ENCODE results near the gene AKAP9. TPM values are rescaled to one million over a fixed set of nuclear protein-coding genes. Genes with fewer than 3 reads are reported as not detected.
"Not testable (repeated sequence)": the region's sequence is repeated elsewhere in the genome, so short reads cannot be mapped to it uniquely, and the experiment has no call there.

Gene AKAP9
- total RNA-seq, 4 donors from 2014 or later = 49.4 to 192 (median 68.0) TPM

DNA sequence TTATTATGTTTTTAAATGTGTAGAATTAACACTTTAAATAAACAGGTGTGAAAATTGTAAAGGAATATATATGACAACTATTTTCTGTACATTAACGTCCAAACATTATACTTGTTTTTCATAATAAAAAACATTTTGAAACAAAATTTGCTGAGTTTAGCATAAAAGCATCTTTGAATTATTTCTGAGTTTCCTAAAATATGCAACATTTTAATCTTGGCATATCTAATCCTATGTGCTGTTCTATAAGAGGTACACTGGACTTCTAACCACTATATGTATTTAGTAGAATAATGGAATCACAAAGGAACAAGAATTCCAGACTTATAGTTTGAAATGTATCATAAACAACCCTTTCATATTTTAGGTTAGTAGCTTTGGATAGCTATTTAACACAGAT, 16.6 kb downstream of the AKAP9 start:
- WGBS = 92% methylated on average over 1 of the region's 1 CpG
- no peak for DNase-seq (ENCODE audit: low spot score in 2 of 2)

DNA sequence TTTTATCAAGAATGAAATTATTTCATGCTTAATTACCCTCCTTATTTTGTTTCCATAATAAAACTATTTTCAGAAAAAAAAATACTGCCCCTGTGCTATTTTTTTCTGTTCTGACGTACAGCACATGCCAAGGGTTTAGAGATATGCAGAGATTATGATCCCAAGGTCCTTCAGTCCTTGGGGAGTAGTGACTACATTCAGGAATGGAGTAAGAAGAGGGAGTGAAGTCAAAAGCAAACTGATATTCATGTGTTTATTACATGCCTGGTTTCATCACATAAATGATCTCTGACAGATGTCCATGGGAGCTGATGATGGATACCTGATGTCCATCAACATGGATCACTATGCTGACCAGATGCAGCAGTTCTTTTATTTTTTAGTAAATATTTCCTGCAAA, 17.2 kb downstream of the AKAP9 start:
- TF ChIP-seq POLR2AphosphoS5 (IDR thresholded peaks at IDR 0.05) (no peak), POLR2A (IDR thresholded peaks at IDR 0.05) (no peak), EP300 (IDR thresholded peaks at IDR 0.05) (no peak)
- TF ChIP-seq, protein P1, sequence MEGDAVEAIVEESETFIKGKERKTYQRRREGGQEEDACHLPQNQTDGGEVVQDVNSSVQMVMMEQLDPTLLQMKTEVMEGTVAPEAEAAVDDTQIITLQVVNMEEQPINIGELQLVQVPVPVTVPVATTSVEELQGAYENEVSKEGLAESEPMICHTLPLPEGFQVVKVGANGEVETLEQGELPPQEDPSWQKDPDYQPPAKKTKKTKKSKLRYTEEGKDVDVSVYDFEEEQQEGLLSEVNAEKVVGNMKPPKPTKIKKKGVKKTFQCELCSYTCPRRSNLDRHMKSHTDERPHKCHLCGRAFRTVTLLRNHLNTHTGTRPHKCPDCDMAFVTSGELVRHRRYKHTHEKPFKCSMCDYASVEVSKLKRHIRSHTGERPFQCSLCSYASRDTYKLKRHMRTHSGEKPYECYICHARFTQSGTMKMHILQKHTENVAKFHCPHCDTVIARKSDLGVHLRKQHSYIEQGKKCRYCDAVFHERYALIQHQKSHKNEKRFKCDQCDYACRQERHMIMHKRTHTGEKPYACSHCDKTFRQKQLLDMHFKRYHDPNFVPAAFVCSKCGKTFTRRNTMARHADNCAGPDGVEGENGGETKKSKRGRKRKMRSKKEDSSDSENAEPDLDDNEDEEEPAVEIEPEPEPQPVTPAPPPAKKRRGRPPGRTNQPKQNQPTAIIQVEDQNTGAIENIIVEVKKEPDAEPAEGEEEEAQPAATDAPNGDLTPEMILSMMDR (IDR thresholded peaks at IDR 0.05) = no peak
- Histone ChIP-seq H3K9me3 (no peaks in the 10 kb centered on the region), H3K27ac (no peak overlapping the region), H3K4me1 (peaks cover 2% of the 10 kb centered on the region), H3K27me3 (no peaks in the 10 kb centered on the region), H3K4me3 (no peak overlapping the region), H3K36me3 (no peaks in the 10 kb centered on the region)
- DNase-seq (ENCODE audit: low spot score in 2 of 2) = no peak
- WGBS = 74% methylated on average over 1 of the region's 1 CpG

More for the DNA sequence above, 16.6 kb downstream of the AKAP9 start:
- no peaks in the 10 kb centered on the region for H3K36me3 ChIP-seq
- no peak for TF ChIP-seq POLR2A (IDR thresholded peaks at IDR 0.05)
- TF ChIP-seq EP300 (IDR thresholded peaks at IDR 0.05) = no peak
- no peak for TF ChIP-seq POLR2AphosphoS5 (IDR thresholded peaks at IDR 0.05)
- TF ChIP-seq, protein P1 (IDR thresholded peaks at IDR 0.05) = no peak
- peaks cover 2% of the 10 kb centered on the region for H3K4me1 ChIP-seq
- no peak overlapping the region for H3K4me3 ChIP-seq
- H3K27ac ChIP-seq = no peak overlapping the region
- no peaks in the 10 kb centered on the region for H3K27me3 ChIP-seq
- no peaks in the 10 kb centered on the region for H3K9me3 ChIP-seq

DNA sequence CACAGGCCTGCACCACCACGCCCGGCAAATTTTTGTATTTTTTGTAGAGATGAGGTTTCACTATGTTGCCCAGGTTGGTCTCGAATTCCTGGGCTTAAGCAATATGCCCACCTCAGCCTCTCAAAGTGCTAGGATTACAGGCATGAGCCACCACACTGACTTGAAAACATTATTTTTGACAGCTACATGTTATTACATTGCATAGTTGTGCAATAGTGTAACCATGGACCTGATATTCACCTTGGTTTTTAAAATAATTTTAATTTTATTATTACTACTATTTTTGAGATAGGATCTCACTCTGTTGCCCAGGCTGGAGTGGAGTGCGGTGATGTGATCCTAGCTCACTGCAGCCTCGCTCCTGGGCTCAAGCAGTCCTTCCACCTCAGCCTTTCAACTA, 18.4 kb downstream of the AKAP9 start:
- 90% methylated on average over 5 of the region's 5 CpGs for WGBS
- Histone ChIP-seq H3K36me3 (no peaks in the 10 kb centered on the region), H3K27me3 (no peaks in the 10 kb centered on the region), H3K4me1 (no peaks in the 10 kb centered on the region), H3K27ac (no peak overlapping the region), H3K9me3 (no peaks in the 10 kb centered on the region), H3K4me3 (no peak overlapping the region)
- DNase-seq (ENCODE audit: low spot score in 2 of 2) = no peak
- TF ChIP-seq POLR2AphosphoS5 (IDR thresholded peaks at IDR 0.05) (no peak), EP300 (IDR thresholded peaks at IDR 0.05) (no peak), POLR2A (IDR thresholded peaks at IDR 0.05) (no peak)
- TF ChIP-seq, protein P1 (IDR thresholded peaks at IDR 0.05) = no peak

DNA sequence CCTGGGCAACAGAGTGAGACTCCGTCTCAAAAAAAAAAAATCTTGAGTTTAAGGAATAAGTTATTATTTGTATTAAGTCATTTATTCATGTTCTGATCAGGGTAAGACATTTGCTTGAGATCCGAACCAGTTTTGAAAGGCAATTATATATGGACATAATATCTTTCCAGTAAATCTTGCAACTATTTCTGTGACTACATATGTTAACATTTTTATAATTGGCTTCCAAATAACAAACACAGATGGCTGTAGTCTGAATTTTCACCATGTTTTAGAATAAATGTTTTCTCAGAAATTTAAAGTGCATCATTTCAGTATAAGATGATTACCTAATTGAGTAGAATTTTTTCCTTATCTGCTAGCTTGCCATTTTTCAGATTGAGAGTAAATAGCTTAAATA, 21.2 kb downstream of the AKAP9 start:
- Histone ChIP-seq H3K4me3 (no peak overlapping the region), H3K9me3 (no peaks in the 10 kb centered on the region), H3K4me1 (no peaks in the 10 kb centered on the region), H3K27ac (no peak overlapping the region), H3K27me3 (no peaks in the 10 kb centered on the region), H3K36me3 (no peaks in the 10 kb centered on the region)
- no peak for TF ChIP-seq EP300 (IDR thresholded peaks at IDR 0.05)
- no peak for TF ChIP-seq POLR2A (IDR thresholded peaks at IDR 0.05)
- TF ChIP-seq, protein P1 (IDR thresholded peaks at IDR 0.05) = no peak
- no peak for TF ChIP-seq POLR2AphosphoS5 (IDR thresholded peaks at IDR 0.05)
- no peak for DNase-seq (ENCODE audit: low spot score in 2 of 2)
- whole genome bisulfite sequencing = 89% methylated on average over 2 of the region's 2 CpGs

DNA sequence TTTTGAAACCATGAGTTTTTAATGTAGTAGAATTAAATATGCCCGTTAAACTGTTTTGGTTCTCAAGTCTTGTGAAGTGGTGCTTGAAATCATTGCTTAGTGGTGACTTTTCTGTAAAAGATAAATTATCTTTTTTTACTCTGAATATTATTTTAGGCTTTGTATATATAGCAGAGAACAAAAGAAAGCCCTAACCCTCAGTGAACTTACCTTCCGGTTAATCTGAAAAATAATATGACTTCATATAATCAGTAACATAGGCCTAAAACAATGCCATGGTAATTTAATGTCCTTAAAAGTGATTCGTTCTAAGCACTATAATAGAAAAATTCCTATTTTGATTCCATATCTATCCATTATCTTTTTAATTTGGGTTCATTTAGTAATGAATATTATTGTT, 21.8 kb downstream of the AKAP9 start:
- H3K27me3 ChIP-seq = no peaks in the 10 kb centered on the region
- WGBS = 91% methylated on average over 3 of the region's 3 CpGs
- no peaks in the 10 kb centered on the region for H3K36me3 ChIP-seq

DNA sequence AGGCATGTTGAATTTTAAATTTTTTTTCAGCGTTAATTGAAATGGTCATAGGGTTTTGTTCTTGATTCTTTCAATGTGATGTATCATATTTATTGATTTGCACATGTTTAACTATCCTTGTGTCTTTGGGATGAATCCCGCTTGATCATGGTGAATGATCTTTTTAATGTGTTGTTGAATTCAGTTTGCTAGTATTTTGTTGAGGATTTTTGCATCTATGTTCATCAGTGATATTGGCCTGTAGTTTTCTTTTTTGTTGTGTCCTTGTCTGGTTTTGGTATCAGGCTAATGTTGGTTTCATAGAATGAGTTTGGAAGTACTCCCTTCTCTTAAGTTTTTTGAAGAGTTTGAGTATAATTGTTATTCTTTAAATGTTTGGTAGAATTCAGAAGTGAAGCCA, 26.9 kb downstream of the AKAP9 start:
- WGBS = 98% methylated on average over 2 of the region's 2 CpGs
- not testable (repeated sequence) for H3K36me3 ChIP-seq; H3K27me3 ChIP-seq; H3K9me3 ChIP-seq; DNase-seq (ENCODE audit: low spot score in 2 of 2); H3K4me3 ChIP-seq; H3K27ac ChIP-seq; H3K4me1 ChIP-seq

More for the DNA sequence above, 21.8 kb downstream of the AKAP9 start:
- Histone ChIP-seq H3K4me3 (no peak overlapping the region), H3K9me3 (no peaks in the 10 kb centered on the region), H3K4me1 (no peaks in the 10 kb centered on the region), H3K27ac (no peak overlapping the region)
- TF ChIP-seq, protein P1 (IDR thresholded peaks at IDR 0.05) = no peak
- no peak for TF ChIP-seq POLR2A (IDR thresholded peaks at IDR 0.05)
- no peak for TF ChIP-seq EP300 (IDR thresholded peaks at IDR 0.05)
- TF ChIP-seq POLR2AphosphoS5 (IDR thresholded peaks at IDR 0.05) = no peak
- no peak for DNase-seq (ENCODE audit: low spot score in 2 of 2)

Data from suprapubic skin (tissue), 4 donors.